BE2C (cell line): ENCODE results near the gene FBXO38.

Experiments
- DNase-seq: peaks from one replicate; pipeline ENCODE4 v3.0.0-alpha.2; 2020
- H3K27me3 ChIP-seq: fragments of 250-450 bp; sonication (Bioruptor Pico); 2 replicates; pipeline ENCODE4 v1.5.1; 2020; ENCODE audit warnings: mild to moderate bottlenecking
- H3K36me3 ChIP-seq: fragments of 250-450 bp; sonication (Bioruptor Pico); 2 replicates; pipeline ENCODE4 v1.5.1; 2020; ENCODE audit warnings: mild to moderate bottlenecking
- H3K4me1 ChIP-seq: fragments of 250-450 bp; sonication (Bioruptor Pico); 2 replicates; pipeline ENCODE4 v1.5.1; 2020
- H3K4me3 ChIP-seq: 2 replicates; pipeline ENCODE4 v1.5.1; 2011; ENCODE audit warnings: low read depth, low read length
- H3K9me3 ChIP-seq: fragments of 250-450 bp; sonication (Bioruptor Pico); 2 replicates; pipeline ENCODE4 v1.5.1; 2020
- TF ChIP-seq, protein P1 (sequence below): IDR thresholded peaks from 2 replicates; pipeline ENCODE4 v1.5.1; 2012; ENCODE audit warnings: mild to moderate bottlenecking, low read depth, low read length

FBXO38 gene

DNA sequence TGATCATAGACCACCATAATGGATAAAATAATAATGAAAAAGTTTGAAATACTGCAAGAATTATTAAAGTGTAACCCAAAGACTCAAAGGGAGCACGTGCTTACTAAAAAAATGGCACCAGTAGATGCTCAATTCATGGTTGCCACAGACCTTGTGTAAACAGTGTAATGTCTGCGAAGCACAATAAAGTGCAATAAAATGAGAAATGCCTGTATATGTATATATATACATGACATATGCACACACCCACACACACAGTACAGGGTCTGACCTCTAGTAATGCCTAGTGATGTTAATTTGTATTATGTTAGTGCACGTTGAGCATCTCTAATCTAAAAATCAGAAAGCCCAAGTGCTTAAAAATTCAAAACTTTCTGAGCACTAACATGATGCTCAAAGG is 52.3 kb downstream of the FBXO38 start:
- H3K9me3 ChIP-seq: no peaks in the 10 kb centered on the region
- H3K36me3 ChIP-seq: peaks cover 44% of the 10 kb centered on the region
- TF ChIP-seq, protein P1, sequence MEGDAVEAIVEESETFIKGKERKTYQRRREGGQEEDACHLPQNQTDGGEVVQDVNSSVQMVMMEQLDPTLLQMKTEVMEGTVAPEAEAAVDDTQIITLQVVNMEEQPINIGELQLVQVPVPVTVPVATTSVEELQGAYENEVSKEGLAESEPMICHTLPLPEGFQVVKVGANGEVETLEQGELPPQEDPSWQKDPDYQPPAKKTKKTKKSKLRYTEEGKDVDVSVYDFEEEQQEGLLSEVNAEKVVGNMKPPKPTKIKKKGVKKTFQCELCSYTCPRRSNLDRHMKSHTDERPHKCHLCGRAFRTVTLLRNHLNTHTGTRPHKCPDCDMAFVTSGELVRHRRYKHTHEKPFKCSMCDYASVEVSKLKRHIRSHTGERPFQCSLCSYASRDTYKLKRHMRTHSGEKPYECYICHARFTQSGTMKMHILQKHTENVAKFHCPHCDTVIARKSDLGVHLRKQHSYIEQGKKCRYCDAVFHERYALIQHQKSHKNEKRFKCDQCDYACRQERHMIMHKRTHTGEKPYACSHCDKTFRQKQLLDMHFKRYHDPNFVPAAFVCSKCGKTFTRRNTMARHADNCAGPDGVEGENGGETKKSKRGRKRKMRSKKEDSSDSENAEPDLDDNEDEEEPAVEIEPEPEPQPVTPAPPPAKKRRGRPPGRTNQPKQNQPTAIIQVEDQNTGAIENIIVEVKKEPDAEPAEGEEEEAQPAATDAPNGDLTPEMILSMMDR: no peak

DNA sequence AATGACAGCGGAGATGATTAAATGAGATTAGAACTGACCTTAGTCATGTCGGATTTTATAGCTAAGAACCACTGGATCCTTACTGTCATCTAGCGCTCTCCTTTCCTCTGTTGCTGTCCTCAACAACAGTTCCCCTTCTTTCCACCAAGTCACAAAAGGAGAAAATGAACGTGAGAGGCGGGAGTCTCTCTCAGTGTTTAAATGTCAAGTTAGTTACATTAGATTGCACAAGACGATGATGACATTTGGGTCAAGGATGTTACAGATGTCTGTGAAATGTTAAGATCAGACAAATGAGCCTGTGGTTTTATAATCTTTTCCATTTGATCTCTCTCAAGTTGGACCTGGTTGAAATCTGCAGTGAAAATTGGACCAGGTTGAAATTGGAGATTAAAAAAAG is 53.5 kb downstream of the FBXO38 start:
- no peaks in the 10 kb centered on the region for H3K27me3 ChIP-seq
- H3K36me3 ChIP-seq: peaks cover 50% of the 10 kb centered on the region
- no peak overlapping the region for H3K4me3 ChIP-seq
- TF ChIP-seq, protein P1: no peak
- H3K4me1 ChIP-seq: 0 out of 2 replicates have a peak, but pooled peaks cover 3% of the 10 kb centered on the region
- no peak for DNase-seq
- no peaks in the 10 kb centered on the region for H3K9me3 ChIP-seq

More for the DNA sequence above, 52.3 kb downstream of the FBXO38 start:
- no peak for DNase-seq
- H3K4me1 ChIP-seq: 0 out of 2 replicates have a peak, but pooled peaks cover 3% of the 10 kb centered on the region
- H3K4me3 ChIP-seq: no peak overlapping the region
- no peaks in the 10 kb centered on the region for H3K27me3 ChIP-seq

DNA sequence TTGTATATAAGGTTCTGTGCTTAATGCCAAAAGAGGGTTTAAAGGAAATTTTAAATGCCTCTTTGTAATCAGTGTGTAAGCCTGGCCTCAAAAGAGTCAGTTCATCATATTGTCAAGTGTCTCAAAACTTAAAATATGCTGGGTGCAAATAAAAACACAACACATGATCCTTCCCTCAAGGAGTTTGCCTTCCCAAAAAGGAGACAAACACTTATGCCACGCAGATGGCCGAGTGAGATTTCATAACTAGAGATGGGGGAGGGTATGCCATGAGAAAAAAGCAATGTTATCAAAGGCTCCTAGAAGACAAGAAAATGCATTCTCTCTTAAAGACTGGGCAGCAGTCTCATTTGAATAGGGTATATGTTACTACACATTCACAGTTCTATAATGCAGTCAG is 55.2 kb downstream of the FBXO38 start:
- Histone ChIP-seq H3K4me3 (no peak overlapping the region), H3K36me3 (peaks cover 41% of the 10 kb centered on the region), H3K9me3 (no peaks in the 10 kb centered on the region), H3K4me1 (0 out of 2 replicates have a peak, but pooled peaks cover 3% of the 10 kb centered on the region), H3K27me3 (no peaks in the 10 kb centered on the region)
- TF ChIP-seq, protein P1: no peak
- no peak for DNase-seq

DNA sequence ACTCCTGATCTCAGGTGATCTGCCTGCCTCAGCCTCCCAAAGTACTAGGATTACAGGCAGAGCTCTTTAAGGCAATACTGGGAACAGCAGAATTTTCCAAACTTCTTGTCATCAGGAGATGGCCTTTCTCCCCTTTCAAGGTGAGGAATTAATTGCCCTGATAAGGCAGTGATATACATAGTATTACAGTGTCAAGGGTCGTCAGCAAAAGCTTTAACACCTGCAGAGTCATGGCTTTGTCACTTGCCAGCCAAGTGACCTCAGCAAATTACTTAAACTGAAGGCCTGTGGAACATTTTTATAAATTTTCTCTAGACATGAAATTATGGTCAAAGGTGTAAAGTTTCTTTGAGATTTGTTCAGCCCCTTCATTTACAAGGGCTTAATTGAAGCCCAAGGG is 59.5 kb downstream of the FBXO38 start:
- TF ChIP-seq, protein P1: no peak
- Histone ChIP-seq H3K4me1 (no peaks in the 10 kb centered on the region), H3K27me3 (no peaks in the 10 kb centered on the region), H3K36me3 (peaks cover 16% of the 10 kb centered on the region), H3K4me3 (no peak overlapping the region), H3K9me3 (no peaks in the 10 kb centered on the region)
- no peak for DNase-seq

DNA sequence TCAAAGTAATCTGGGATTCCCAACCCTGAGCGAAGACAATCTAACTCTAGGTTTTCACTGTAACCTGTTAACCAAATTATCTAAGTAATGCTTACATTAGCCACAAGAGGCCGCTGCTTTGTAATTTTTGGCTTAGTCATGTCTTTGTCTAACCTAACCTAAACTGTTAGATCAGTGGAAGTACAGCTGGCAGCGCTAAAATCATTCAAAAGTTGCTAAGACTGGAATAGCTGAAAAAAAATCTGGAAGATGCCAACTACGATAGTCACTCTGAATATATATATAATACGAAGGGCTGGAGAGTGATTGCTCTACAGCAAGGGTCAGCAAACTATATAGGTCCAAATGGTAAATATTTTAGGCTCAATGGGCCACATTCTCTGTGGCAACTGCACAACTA is 60.2 kb downstream of the FBXO38 start:
- DNase-seq: peak; percentile 57

DNA sequence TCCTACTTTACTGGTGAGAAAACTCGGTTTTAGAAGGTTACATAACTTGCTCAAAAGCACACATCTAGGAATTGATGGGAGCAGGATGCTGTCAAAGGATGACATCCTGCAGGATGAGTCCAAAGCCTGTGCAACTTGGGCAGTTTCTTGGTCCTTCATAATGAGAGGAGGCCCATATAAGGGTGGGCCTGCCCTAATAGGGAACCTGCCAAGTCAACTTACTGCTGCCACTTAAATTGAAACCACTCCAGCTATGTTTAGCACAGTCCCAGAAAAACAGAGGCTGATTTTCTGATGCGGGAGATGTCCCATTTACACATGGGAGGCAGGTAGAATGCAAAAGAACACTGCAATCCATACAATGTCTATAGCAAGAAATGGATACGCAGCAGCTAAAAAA is 61.8 kb downstream of the FBXO38 start:
- Histone ChIP-seq H3K4me3 (no peak overlapping the region), H3K27me3 (no peaks in the 10 kb centered on the region), H3K36me3 (peaks cover 7% of the 10 kb centered on the region; the same call in 1 of the 2 replicates), H3K9me3 (no peaks in the 10 kb centered on the region), H3K4me1 (no peaks in the 10 kb centered on the region)
- no peak for DNase-seq
- TF ChIP-seq, protein P1: no peak

More for the DNA sequence above, 60.2 kb downstream of the FBXO38 start:
- Histone ChIP-seq H3K36me3 (peaks cover 10% of the 10 kb centered on the region; the same call in 1 of the 2 replicates), H3K27me3 (no peaks in the 10 kb centered on the region), H3K4me1 (no peaks in the 10 kb centered on the region), H3K4me3 (no peak overlapping the region), H3K9me3 (no peaks in the 10 kb centered on the region)
- TF ChIP-seq, protein P1: peak; percentile 78
